NCI-H460 (cell line): ENCODE results near the gene TEDC2. TPM values are rescaled to one million over a fixed set of nuclear protein-coding genes. Genes with fewer than 3 reads are reported as not detected.
"Not testable (repeated sequence)": the region's sequence is repeated elsewhere in the genome, so short reads cannot be mapped to it uniquely, and the experiment has no call there.

Experiments
- DNase-seq: peaks from one replicate; pipeline ENCODE4 v3.0.0-alpha.2; 2016; ENCODE audit warnings: low read depth; ENCODE audit errors: extremely low read depth
- total RNA-seq: library from RNA; depleted of rRNA; stranded (reverse); fragments of >200 nt; shearing (Covaris generic); gene quantifications from 2 replicates; pipeline ENCODE4 v1.2.3, GENCODE V29; 2014

TEDC2 gene
- total RNA-seq, 1 experiment from 2014 or later: 12.5 TPM

DNA sequence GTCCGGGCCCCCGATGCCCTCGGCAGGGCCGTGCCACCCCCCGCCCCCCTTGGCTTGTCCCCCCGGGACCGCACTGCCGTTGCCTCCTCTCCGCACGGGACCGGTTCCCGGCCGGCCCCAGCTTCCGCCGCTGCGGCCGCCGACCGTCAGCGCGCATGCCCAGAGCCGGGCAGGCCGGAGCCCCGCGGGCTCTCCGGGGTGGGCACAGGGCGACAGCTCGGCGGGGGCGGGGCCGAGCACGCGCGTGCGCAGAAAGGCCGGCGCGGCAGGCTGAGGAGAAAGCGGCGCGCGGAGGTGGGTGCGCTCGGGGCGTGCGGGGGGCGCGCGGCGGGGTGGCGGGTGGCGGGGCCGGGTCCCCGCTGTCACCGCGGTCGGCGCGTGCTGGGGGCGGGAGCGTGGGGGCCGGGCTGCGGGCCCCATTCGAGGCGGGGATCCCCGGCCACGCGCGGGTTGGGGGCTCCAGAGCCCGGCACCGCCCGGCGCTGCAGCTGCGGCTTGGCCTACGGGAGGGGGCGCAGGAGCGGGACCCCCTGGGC is 15.0 kb downstream of the TEDC2 start, which contains the start of gene TBC1D24:
TBC1D24 (plus strand) TSS at position 251 of the 536 bp plus-strand sequence. CDS start 21,022 bp downstream, outside the sequence.
- DNase-seq: peak; percentile 80

DNA sequence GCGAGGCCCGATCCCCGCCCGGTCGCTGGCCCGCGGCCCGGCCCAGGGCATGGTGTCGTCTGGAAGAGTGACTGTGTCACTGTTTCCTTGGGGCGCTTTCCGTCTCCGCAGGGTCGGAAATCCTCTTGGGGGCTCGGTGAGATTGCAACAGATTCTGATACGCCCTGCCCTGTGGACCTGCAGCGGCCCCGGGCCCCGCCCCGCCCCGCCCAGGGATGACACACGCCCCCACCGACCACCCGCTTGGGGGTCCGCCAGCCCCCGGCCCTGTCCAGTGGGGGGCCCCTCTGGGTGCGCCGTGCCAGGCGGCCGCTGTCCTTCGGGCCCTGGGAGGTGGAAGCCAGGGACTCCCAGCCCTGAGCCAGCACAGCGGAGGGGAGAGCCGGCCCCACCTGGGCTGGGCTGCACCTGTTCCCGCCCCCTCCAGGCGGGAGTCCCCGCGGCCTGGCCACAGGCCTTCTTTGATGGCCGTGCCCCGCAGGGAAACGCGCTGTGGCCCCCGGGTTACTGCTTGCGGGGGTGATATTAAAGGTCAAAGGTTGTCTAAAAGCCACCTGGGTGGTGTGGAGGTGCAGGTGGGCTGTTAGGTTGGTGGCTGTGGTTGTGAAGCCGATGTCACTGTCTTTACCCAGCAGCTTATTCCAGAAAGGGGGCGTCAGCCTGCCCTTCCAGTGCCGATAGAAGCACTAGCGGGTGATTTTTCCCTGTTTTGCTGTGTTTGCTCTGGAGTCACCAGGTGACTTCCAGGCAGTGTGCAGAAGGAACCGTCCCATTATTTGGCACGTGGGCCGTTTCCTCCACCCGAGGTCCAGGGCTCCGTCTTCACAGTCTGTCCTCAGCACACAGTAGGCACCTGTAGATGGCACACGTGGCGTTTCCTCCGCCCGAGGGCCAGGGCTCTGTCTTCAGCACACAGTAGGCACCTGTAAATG is 15.8 kb downstream of the TEDC2 start:
- no peak for DNase-seq

DNA sequence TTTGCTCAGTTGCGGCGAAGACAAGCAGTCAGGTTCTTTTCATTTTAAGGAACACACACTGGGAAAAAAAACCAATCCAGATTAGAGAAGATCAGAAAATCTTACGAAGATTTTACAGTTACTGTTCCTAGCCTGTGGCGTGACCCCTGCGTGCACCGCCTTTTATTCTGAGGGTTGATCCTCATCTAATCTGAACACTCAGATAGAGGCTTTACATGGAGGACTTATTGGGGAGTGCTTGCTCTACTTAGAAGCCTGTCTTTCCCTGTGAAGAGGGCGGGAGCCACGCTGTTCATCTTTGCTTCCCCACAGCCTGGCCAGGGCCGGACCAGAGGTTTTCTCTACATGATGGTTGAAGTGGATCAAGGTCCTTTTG is 16.4 kb downstream of the TEDC2 start:
- DNase-seq: no peak

DNA sequence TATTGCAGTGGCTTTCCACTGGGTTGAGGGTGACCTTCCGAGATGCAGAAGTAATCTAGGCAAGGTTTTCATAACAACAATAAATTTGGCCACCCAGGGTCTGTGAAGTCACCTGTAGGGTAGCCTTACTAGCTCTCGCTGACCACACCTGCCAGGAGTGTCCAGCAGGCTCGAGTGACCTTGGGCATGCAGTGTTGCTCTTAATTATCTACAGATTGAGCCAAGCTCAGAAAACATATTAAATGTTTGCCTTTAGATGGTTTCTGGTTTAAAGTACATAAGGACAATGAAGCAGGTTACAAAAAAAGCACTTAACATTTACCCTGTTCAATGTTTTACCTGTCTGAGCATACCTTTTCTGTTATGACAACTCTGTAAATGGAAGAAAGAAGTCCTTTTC is 16.8 kb downstream of the TEDC2 start:
- DNase-seq: no peak

DNA sequence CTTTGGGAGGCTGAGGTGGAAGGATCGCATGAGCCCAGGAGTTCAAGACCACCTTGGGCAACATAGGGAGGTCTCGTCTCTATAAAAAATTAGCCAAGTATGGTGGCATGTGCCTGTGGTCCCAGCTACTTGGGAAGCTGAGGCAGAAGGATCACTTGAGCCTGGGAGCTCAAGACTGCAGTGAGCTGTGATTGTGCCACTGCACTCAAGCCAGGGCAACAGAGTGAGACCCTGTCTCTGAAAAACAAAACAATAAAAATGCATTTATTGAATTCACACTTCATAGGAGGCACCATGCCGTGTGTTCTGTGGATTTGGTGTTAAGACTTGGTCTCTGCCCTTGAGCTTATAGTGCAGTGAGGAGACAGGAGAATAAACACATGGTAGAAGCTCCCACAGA is 17.4 kb downstream of the TEDC2 start:
- DNase-seq: no peak

DNA sequence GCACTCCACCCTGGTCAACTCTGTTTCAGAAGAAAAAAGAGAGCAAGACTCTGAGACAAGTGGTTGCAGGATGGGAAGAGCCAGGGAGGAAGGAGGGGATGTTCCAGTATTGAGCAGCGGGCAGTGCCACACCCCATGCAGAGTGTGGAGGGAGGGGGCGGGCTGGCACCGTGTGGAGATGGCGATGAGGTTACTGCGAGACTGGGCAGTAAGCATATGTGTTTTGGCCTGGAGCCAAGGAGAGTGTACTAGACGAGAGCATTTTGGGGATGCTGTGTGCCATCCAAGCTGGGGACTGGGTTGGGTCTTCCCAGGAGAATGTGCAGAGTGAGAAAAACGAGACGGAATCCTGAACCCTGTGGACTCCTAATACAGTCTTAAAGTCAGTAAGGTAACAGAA is 18.4 kb downstream of the TEDC2 start:
- no peak for DNase-seq

DNA sequence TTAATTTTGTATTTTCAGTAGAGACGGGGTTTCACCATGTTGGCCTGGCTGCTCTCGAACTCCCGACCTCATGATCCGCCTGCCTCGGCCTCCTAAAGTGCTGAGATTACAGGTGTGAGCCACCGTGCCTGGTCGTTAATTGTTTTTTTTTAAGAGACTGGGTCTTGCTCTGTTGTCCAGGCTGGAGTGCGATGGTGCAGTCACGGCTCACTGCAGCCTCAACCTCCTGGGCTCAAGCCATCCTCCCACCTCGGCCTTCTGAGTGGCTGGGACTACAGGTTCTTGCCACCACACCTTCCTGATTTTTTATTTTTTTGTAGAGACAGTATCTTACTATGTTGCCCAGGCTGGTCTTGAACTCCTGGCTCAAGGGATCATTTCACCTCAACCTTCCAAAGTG is 20.1 kb downstream of the TEDC2 start:
- not testable (repeated sequence) for DNase-seq

DNA sequence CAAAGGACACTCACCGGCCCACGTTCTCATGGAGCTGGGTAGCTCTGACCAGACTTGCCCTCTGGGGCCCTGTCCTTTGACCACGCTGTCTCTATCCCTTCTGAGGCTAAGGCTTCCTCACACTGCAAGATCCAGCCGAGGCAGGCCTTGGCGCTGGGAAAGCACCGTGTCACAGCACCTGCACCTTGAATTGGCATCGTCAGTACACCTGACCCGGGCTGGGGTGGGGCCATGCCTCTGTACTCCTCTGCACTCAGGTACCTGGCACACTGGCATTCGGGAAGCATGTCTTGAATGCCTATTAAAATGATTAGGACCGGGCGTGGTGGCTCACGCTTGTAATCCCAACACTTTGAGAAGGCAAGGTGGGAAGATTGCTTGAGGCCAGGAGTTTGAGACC is 21.0 kb downstream of the TEDC2 start:
- DNase-seq: no peak

DNA sequence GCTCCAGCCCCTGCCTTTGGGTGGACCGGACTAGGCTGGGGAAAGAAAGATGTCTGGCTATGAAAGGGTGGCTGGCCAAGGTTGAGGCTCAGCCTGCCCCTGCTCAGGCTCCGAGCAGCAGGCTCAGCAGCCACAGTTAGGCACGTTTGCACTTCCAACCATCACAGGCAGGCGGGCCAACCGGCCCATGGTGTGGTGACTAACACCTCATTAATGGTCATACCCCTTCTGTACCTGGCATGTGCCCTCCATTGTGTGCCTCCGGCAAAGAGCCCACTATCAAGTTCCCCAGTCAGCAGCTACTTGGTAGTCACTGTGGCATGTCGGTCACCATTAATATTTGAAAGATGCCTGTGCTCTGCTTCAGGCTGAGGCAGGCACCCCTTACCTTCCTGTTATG is 21.8 kb downstream of the TEDC2 start:
- DNase-seq: no peak

DNA sequence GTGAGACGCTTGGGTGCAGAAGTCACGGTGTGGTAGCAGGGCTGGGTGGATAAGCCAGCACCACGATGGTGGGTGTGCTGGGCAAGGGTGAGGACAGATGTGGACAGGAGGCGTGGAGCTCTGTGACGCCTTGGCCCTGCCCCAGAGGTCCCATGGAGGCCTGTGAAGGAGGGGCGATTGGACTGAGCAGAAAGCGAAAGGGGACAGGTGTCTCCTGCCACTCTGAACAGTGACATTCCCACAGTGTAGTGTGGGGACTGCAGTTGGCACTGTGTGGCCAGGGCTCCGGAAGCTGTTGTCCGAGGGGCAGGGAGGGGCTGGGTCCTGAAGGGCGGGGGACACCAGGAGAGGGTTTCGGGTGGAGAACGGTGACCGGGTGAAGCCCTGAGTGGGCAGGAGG is 22.3 kb downstream of the TEDC2 start:
- no peak for DNase-seq

DNA sequence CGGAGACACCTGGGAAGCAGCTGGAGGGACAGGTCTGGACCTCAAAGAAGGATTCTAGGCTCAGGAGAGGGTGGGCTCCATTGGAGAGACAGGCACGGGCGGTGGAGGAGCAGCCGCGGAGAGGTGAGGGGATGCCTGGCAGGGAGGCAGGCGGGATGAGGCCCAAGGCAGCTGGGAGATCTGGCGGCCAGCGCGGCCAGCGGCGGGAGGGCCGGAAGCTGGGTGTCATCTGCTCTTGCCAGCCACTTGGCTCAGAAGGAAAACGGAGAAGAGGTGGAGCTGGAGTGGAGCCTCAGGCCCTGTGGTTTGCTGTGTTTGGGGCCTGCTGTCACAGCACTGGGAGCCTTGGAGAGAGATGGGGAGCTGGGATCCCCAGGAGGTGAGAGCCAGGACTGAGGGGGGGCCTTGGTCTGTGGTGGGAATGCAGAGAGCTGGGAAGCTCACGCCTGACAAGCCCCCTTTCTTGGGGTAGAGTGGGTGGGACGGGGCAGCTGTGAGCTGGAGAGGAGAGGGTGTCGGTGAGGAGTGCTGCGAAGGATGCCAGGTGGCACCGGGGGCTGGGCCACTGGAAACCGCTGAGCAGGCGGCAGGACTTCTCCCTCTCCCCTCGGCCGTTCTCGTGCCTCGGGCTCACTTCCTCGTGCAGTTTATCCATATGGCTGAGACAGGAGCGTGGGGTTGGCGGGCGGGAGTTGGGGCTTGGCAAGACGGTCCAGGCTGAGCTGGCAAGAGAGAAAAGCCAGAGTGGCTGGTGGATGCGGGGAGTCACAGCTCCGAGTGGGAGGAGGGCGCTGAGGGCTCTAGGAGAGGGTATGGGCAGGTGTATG is 23.0 kb downstream of the TEDC2 start:
- DNase-seq: no peak

DNA sequence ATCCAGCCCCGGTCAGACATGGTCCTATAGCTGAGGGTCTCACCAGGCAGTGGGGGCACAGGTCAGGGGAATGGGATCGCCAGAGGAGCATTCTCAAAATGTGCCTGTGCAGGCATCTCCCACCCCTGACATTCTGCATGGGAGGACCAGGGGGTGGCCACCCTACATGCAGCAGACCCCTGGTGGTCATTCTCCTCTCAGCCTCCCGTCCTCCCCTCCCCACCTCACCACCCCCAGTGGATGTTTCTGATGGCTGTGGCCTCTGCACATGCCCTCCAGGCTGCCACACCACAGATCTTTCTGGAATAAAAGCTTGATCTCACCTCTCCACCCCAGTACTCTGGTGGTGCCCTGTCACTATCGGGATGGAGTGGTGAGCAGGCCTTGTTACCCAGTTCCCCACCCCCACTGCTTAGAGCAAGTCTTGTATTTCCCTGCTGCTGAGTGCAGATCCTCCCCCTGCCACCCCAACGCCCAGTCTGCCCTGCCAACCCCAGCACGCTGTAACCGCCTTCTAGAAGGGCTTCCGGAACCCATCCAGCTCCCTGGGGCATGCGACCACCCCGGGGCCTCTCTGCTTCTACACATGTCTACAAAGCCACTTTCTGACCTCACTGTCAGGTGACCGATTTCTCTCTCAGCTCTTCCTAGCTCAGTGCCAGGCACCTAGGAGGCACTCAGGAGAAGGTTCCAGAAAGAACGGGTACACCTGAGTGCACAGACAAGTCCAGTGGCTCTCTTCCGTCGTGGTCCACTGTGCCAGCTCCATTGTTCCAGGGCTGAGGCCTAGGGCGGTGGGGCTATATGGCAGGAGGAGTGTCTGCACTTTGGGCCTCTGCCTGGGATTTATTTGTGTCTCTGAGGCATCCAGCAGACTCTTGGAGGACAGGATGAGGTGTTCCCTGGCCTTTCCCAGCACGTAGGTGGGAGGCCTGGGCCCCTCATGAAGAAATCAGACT is 24.3 kb downstream of the TEDC2 start:
- no peak for DNase-seq

DNA sequence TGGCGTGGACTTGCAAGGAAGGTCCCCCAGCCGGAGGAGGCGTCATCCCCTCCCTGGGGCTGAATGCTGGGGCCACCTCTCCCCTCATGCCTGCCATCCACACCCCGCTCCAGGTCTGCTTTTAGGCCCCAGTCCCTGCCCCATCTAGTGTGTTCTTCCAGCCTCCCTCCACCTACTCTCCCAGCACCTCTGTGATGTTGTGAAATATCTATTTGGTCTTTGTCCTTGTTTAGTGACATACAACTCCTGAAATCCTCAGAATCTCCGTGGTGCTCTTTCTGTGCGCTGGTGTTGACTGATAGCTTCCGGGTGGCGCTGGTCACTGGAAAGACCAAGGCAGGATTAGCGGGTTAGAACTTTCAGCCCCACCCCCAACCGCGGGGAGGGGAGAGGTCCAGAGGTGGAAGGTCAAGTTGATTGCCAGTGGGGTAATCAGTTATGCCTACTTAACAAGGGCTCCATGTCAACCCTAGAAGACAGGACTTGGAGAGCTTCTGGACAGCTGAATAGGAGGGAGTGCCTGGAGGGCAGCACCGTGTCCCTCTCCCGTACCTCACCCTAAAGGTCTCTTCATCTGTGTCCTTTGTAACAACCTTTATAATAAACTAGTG is 25.1 kb downstream of the TEDC2 start:
- no peak for DNase-seq

DNA sequence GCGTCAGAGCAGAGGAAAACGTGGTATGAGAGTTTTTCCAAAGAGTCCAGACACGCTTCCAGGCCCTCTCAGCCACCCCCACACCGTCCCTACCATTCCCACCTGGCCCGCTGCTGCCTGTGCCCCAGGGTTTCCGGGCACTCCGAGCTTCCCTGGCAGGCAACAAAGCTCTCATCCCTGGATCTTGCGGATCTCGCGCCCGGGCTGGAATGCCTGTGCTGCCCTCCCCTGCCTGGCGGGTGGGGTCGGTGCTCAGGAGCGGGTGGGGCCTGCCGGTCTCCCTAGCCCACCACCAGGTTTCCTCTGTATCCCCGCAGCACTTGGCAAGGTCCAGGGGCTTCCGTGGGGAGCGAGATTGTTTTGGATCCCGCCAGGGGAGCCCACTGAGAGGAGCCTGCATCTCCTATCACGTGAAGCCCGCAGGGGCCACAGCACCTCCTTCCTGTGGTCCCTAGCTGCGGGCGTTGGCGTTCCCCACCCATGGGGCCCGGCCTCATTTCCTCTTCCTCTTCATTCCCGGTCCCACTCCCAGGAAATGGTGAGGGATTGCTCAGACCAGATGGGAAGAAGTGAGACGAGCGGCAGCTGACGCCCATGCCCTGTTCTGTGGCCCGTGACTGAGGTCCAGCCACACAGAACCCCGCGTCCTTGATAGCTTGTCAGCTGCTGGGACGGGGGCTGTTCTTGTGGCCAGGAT is 26.1 kb downstream of the TEDC2 start:
- DNase-seq: no peak

DNA sequence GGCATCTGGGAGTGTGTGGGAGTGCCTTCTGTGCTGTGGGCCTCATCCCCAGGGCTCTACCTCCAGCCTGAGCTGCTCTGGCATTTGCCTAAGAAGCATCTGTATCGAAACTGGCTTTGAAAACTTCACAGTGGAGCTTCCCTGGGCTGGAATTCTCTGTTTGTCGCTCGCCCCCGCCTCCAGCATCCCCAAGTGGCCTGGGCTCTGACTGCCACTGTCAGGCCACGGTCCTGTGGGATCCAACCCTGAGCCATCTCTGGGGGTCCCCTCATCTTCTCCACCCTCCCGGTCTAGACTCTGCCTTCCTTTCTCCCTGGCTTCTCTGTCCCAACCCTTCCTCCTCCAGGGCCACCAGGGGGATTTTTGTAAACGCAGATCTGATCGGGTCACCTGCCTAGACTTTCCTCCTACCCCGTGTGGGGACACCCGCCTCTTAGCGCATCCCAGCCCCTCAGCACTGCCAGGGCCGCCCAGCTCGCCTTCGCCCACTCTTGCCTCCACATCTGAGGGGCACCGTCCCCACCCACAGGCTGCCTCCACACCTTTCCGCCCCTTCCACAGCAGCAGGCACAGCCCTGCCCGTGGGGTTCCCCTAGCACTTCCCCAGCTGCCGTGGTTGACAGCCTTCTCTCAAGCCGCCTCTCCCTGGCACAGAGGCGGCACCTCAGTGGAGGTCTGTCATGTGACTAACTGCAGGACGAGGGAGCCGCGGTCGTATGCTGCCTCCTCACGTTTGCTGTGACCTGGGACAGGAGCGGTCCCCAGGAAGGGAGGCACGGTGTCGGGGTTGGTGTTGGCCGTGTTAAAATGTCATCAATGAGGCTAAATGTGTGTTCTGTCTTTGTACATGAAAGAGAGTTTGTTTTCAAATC is 27.0 kb downstream of the TEDC2 start:
- no peak for DNase-seq

DNA sequence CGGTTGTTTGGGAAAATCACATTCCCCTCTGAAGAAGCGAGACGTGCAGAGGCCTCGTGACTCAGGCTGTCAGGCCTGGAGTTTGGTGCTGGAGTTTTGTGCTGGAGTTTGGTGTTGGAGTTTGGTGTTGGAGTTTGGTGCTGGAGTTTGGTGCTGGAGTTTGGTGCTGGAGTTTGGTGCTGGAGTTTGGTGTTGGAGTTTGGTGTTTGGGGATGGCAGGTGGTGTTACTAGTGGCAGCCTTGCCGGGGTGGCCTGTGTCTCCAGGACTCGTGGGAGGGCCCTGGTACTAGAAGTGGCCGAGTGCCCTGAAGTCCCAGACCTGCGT is 27.6 kb downstream of the TEDC2 start:
- DNase-seq: no peak

DNA sequence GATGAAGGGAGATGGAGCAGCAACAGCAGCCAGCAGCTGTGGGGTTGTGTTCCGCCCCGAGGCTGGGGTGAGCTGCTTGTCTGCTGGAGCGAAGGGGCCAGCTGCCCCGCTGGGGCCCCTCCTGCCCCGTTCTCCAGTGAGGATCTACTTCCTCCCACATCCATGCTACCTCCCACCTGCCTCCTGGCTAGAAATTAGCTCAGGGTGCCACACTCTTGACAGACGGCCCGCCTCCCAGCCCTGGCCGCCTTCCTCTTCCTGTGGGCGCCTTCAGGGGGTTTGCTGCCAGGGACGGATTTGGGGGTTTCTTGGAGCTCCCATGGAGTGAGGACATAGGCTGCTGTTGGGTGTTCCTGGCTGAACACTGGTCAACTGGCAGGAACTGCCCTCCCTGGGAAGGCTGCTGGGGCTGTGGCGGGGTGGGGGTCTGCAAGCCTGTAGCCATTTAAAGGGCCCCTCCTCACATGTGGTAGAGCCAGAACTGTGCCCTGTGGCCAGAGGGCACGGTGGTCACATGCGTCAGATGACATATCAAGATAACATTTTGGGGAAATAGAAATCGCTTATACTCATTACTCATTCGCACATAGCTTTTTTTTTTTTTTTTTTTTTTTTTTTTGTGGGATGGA is 28.1 kb downstream of the TEDC2 start:
- DNase-seq: no peak

DNA sequence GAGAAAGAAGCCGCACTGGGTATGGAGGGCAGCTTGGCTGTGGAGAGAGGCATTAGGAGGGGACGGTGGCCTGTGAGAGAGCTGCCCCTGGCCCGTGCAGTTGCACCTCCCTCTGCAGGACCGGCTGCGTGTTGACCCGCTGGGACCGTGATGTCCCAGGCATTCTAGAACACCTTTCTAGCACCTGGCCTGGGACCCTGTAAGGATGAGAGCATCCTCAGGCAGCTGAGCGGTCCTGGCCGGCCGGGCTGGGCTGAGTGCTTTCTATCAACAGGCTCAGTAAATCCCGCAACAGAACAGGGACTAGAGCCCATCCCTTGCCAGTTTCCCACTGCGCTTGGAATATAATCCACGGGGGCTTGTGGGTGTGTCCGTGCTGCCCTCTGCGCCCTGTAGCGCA is 29.7 kb downstream of the TEDC2 start:
- DNase-seq: no peak
